ENCODE data around the gene VWA5B1. TPM values are rescaled to one million over a fixed set of nuclear protein-coding genes. Genes with fewer than 3 reads are reported as not detected.

The VWA5B1 gene
- total RNA-seq, 1 donor from 2014 or later, result not detected

DNA sequence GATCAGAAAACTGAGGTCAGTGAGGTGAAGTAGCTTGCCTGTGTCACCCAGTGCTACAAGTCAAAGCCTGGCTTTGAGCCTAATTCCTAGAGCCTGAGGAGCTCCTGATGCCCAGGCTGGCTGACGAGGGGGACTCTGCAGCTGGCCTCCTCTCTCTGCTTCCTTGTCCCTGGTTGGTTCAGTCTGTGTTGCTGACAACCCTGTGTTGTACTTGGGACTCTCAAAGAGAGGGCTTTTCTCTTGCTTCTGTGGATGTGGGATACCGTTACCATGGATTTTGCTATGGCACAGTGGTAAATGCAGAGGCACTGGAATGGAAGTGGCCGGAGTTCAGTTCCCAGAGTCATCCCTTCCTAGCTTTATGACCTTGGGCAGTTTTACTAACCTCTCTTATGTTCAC is 8.0 kb downstream of the VWA5B1 start:
- Histone ChIP-seq H3K4me3 (no peak overlapping the region), H3K27me3 (no peaks in the 10 kb centered on the region), H3K4me1 (no peaks in the 10 kb centered on the region), H3K27ac (no peak overlapping the region), H3K36me3 (no peaks in the 10 kb centered on the region), H3K9me3 (no peaks in the 10 kb centered on the region)
- intact Hi-C loops (cut with DNase I), result no loop called here
- TF ChIP-seq CTCF (IDR thresholded peaks at IDR 0.05), result no peak
- DNase-seq (ENCODE audit: low spot score in 2 of 2), result no peak

- Histone ChIP-seq H3K4me1 (no peaks in the 10 kb centered on the region), H3K27ac (no peak overlapping the region), H3K36me3 (no peaks in the 10 kb centered on the region), H3K9me3 (no peaks in the 10 kb centered on the region), H3K27me3 (no peaks in the 10 kb centered on the region), H3K4me3 (no peak overlapping the region)
- no peak for DNase-seq (ENCODE audit: low spot score in 2 of 2)
- no peak for TF ChIP-seq CTCF (IDR thresholded peaks at IDR 0.05)
- intact Hi-C loops (cut with DNase I), result no loop called here
Measured at GRCh38 chr1:20301463-20302107, 10.9 kb downstream of the VWA5B1 start.

DNA sequence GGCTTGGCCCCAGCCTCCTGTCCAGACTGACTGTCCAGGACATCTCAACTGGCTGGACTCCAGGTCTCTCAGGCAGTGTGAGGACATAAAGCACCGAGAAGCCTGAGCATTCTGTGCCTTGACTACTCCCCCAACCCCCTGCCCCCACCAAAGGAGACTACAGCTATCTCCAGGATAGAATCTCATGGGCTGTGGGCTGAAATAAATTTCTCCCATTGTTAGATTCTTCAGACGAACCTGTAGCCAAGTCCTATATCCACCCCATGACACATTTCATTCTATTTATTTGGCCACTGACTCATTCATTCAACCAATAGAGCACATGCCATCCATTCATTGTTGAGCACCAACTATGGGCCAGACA is 11.4 kb downstream of the VWA5B1 start:
- Histone ChIP-seq H3K9me3 (no peaks in the 10 kb centered on the region), H3K36me3 (no peaks in the 10 kb centered on the region), H3K27me3 (no peaks in the 10 kb centered on the region), H3K4me1 (no peaks in the 10 kb centered on the region), H3K27ac (no peak overlapping the region), H3K4me3 (no peak overlapping the region)
- intact Hi-C loops (cut with DNase I), result no loop called here
- no peak for DNase-seq (ENCODE audit: low spot score in 2 of 2)
- TF ChIP-seq CTCF (IDR thresholded peaks at IDR 0.05), result no peak

DNA sequence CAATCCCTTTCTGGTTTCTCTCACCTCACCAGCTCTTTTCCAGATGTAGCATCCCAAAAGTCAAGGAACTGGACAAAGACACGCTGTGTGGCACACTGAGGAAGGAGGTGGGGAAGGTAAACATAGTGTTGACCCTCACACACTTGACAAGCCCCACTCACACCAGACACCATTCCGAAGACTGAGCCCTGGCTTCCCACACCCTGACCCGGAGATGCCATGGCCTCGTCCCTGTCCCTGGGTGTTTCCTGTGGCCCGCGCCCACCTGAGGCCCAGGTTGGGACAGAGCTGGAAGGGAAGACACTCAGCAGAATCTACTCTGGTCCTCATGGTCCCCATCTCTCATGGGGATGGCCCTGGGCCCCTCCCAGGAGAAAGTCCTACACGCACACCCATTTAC is 16.4 kb downstream of the VWA5B1 start:
- no peak for DNase-seq (ENCODE audit: low spot score in 2 of 2)
- Histone ChIP-seq H3K4me1 (no peaks in the 10 kb centered on the region), H3K4me3 (no peak overlapping the region), H3K27ac (no peak overlapping the region), H3K9me3 (no peaks in the 10 kb centered on the region), H3K27me3 (no peaks in the 10 kb centered on the region), H3K36me3 (no peaks in the 10 kb centered on the region)
- no peak for TF ChIP-seq CTCF (IDR thresholded peaks at IDR 0.05)
- intact Hi-C loops (cut with DNase I), result no loop called here

- no peak for DNase-seq (ENCODE audit: low spot score in 2 of 2)
- H3K9me3 ChIP-seq, result no peaks in the 10 kb centered on the region
- no peak overlapping the region for H3K4me3 ChIP-seq
- H3K27me3 ChIP-seq, result no peaks in the 10 kb centered on the region
- no peak for TF ChIP-seq CTCF (IDR thresholded peaks at IDR 0.05)
- H3K27ac ChIP-seq, result no peak overlapping the region
- intact Hi-C loops (cut with DNase I), result no loop called here
- H3K36me3 ChIP-seq, result no peaks in the 10 kb centered on the region
- no peaks in the 10 kb centered on the region for H3K4me1 ChIP-seq
Measured at GRCh38 chr1:20308569-20308968, 17.9 kb downstream of the VWA5B1 start.

DNA sequence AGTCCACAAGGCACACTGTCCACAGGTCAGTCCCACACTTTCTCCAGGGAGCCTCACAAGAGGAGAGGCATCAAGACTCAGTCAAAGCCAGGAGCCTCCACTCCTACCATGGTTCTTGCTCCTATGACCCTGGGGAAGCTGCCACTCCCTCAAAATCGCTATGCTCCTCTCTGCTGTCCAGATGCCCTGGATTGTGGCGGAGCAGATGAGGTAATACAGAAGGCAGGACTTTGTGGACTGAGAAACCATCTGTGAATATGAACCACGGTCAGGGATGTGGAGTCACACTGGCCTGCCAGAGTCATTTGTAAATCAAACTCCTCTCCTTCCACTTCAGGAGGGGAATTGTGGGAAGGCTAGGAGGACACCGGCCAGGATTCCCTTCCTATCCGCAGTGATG is 20.6 kb downstream of the VWA5B1 start:
- H3K4me1 ChIP-seq, result no peaks in the 10 kb centered on the region
- no peak overlapping the region for H3K4me3 ChIP-seq
- H3K27ac ChIP-seq, result no peak overlapping the region
- no peak for DNase-seq (ENCODE audit: low spot score in 2 of 2)
- TF ChIP-seq CTCF (IDR thresholded peaks at IDR 0.05), result no peak
- intact Hi-C loops (cut with DNase I), result no loop called here
- H3K36me3 ChIP-seq, result no peaks in the 10 kb centered on the region
- no peaks in the 10 kb centered on the region for H3K9me3 ChIP-seq
- no peaks in the 10 kb centered on the region for H3K27me3 ChIP-seq

Data from ascending aorta (tissue), 2 donors.